GM12892 (cell line): ENCODE results near the gene CBLL1.
A peak's percentile ranks its signal among the peaks of the same experiment; 100 is the strongest.

ENCODE experiments used
- DNase-seq: peaks from one replicate; pipeline ENCODE4 v3.0.0; 2011; ENCODE audit not compliant: insufficient read length
- FAIRE-seq: peaks from 2 replicates; lab custom pipeline; 2011; peaks lifted over from hg19 to GRCh38; lab: Jason Lieb, UNC
- POLR2A ChIP-seq: IDR thresholded peaks from 2 replicates; pipeline ENCODE4 v1.6.1; 2011; ENCODE audit warnings: low read depth, low read length, control low read depth
- POLR2AphosphoS5 ChIP-seq: IDR thresholded peaks from 2 replicates; pipeline ENCODE4 v1.6.1; 2011; ENCODE audit warnings: low read depth, low read length, control low read depth
- TAF1 ChIP-seq: IDR thresholded peaks from 2 replicates; pipeline ENCODE4 v1.6.1; 2011; ENCODE audit warnings: low read depth, mild to moderate bottlenecking, control low read depth, low read length, borderline replicate concordance

CBLL1 gene

DNA sequence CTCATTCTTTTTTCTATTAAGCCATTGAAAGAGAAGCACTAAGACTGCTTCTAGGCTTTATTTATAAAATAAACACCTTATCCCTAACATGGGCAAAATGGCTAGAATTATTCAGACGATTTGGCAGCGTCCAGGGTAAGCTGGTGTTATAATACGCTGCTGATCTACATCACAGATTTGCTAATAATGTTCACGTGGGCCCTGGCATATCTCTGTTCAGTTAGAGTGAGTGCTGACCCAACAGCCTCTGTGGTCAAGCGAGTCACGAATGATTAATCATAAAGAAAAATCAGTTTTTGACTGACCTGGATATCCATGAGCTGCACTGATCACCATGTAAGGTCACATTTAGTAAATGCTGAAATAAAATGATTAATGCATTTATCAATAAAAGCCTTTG is 28.4 kb upstream of the CBLL1 start:
- FAIRE-seq (no peak), DNase-seq (no peak)
- TF ChIP-seq POLR2A: no peak
- no peak for TF ChIP-seq POLR2AphosphoS5
- no peak for TF ChIP-seq TAF1

DNA sequence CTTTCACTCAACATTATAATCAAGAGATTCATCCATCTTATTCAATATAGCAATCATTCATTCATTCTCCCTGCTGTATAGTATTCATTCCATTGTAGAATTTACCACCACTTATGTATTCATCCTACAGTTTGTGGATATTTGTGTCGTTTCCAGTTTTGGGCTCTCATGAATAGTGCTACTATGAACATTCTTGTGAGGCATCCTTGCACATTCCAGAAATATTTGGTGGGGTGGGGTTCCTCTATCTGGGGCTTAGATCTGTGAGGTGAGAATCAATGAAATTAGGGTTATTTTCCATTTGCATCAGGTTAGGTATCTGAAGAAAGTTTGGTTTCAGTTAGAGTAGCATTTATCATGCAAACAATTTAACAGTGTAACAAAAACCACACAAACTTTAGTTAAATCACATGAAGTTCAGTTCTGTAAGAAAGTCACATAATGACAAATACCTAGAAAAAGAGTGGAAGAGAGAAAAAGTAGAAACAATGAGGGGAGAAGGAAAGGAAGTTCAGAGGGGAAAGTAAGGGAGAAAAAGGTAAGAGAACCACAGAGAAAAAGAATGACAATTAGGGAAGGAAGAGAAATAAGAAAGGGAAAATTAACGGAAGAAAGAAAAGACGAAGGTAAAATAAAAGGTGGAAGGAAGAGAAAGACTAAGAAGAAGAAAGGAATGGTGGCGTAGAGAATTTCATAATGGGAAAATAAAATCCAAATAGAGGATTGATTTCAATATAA is 25.3 kb upstream of the CBLL1 start:
- DNase-seq: no peak
- FAIRE-seq: no peak
- TF ChIP-seq POLR2AphosphoS5: no peak

DNA sequence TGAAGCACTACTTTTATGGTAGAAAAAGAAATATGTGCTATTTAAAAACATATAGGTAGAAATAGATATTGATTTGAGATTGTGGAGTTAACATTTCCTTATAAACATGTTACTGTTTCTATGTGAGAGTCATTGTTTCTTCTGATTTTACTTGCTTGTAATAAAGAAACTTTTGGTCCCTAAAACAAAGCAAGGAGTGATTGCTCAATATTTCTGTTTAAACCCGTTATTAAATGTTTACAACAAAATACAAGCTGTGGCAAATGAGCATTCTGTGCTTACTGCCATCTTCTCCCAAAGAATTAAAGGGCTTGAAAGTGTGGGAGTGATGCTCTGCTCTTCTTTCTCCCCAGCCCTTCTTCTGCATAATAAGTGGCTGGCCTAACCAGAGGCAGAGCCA is 22.7 kb upstream of the CBLL1 start:
- peak; percentile 38 for FAIRE-seq

DNA sequence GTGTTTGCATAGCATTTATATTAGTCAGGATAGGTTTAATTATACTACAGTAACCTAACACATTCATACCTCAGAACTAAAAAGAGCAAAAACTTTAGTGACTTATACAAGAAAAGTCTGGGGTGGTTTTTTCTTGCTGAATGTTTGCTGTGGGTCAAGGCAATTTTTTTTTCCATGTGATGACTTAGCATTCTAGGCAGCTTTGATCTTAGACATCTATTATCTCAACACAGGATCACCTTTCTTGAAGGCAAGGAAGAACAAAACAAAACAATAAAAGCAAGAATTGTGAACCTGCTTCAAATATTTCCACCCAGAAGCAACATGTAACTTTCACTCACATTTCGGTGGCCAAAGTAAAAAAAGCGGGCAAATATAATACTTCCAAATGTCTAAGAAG is 20.7 kb upstream of the CBLL1 start:
- no peak for TF ChIP-seq TAF1
- no peak for TF ChIP-seq POLR2AphosphoS5
- no peak for TF ChIP-seq POLR2A
- DNase-seq (no peak), FAIRE-seq (no peak)

More for the DNA sequence above, 22.7 kb upstream of the CBLL1 start:
- DNase-seq: no peak
- TF ChIP-seq POLR2A: no peak
- no peak for TF ChIP-seq TAF1
- TF ChIP-seq POLR2AphosphoS5: no peak

DNA sequence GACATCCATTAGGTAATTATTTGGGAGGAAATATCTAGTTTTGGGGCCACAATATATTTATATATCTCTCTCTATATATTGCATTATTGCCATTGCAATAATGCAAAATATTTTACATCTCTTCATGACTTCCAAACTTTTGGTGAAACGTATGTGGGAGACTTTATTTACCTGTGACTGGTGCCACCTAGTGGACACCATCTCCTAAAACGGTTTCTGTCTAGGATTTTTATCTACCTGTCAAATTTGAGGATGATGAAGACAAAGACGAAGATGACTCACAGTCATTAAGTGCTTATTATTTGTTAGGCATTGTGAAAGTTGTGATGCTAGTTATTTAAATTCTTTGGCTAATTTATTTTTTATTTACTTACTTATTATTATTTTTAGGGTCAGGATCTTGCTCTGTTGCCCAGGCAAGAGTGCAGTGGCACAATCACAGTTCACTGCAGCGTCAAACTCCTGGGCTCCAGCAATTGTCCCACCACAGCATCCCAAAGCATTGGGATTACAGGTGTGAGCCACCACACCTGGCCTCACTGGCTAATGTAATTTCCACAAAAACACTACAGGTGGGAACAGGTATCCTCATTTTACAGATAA is 18.7 kb upstream of the CBLL1 start:
- DNase-seq (peak; percentile 24), FAIRE-seq (peak; percentile 90)
- TF ChIP-seq POLR2AphosphoS5: no peak
- no peak for TF ChIP-seq TAF1
- no peak for TF ChIP-seq POLR2A

DNA sequence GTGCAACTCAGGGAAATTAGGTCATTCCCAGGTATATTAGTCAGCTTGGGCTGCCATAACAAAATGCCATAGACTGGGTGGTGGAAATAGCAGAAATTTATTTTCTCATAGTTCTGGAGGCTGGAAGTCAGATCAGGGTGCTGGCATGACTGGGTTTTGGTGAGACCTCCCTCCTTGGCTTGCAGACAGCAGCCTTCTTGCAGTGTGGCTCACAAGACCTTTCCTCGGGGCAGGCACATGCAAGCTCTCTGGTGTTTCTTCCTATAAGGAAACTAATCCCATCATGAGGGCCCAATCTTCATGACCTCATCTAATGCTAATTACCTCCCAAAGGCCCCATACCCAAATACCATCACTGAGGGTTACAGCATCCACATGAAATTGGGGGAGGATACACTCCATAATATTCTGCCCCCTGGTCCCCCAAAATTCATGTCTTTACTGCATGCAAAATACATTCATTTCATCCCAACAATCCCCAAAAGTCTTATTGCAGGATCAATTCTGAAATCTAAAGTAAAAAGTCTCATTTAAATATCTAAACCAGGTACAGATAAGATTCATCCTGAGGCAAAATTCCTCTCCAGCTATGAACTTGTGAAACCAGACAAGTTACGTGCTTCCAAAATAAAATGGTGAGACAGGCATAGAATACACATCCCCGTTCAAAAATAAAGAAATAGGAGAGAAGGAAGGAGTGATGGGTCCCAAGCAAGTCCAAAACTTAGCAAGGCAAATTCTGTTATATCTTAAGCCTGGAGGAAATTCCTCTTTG is 17.4 kb upstream of the CBLL1 start:
- no peak for DNase-seq

DNA sequence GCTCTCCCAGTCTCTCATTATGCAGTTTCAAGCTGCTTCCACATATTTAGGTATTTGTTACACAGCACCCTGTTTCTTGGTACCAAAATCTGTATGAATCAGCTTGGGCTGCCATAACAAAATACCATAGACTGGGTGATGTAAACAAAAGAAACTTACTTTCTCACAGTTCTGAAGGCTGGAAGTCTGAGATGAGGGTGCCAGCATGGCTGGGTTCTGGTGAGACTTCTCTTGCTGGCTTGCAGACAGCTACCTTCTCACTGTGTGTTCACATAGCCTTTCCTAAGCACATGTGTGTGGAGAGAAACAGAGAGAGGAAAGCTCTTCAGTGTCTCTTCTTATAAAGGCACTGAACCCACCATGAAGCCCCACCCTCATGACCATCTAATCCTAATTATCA is 15.7 kb upstream of the CBLL1 start:
- no peak for DNase-seq
- TF ChIP-seq POLR2A (no peak), TAF1 (no peak), POLR2AphosphoS5 (no peak)
- FAIRE-seq: no peak

More for the DNA sequence above, 17.4 kb upstream of the CBLL1 start:
- no peak for TF ChIP-seq TAF1
- TF ChIP-seq POLR2AphosphoS5: no peak
- no peak for TF ChIP-seq POLR2A
- no peak for FAIRE-seq

DNA sequence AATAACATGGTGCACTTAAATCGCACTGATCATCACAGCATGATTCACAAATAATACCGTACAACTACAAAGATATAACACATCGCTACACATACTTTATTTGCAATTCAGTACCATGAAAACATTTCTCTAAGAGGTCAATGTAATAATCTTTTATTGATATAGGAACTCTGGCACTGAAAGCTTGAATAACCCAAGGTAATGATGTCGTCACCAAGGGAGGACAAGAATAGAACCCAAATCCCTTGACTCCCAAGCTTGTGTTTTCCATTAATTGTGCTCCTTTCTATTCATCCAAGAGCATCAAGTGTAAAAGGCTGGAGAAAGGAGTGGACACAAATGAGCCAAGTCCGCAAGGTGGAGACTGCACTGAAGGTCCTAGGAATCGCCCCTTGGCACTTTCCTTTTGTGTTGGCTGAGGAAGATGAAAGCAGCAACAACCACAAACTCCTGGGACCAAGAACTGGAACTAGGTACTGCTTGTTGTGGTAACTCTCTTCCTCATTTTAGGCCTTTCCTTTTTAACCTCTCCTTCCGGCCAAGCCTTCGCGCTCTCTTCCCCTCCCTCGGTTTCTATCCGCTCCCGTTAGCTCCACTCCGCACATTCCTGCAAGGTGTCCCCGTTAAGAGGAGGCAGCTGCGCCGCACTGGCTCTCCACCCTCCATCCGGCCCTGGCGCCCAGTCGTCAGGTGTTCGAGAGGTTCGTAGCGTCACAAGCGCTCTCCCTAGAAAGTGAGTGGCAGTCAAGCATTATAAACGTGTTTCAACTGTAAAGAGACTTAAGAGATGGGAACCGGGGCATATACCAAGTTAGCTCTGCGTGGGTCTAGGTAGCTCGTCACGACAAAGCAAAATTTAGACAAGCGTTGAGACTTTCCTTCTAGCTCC is 1.0 kb upstream of the CBLL1 start:
- DNase-seq: peak; percentile 14
- TF ChIP-seq POLR2A: no peak
- 0 out of 2 replicates have a peak, but pooled peaks have one; percentile 11 for TF ChIP-seq TAF1
- TF ChIP-seq POLR2AphosphoS5: peak; percentile 1; the same call in 1 of the 2 replicates
- FAIRE-seq: peak; percentile 74

DNA sequence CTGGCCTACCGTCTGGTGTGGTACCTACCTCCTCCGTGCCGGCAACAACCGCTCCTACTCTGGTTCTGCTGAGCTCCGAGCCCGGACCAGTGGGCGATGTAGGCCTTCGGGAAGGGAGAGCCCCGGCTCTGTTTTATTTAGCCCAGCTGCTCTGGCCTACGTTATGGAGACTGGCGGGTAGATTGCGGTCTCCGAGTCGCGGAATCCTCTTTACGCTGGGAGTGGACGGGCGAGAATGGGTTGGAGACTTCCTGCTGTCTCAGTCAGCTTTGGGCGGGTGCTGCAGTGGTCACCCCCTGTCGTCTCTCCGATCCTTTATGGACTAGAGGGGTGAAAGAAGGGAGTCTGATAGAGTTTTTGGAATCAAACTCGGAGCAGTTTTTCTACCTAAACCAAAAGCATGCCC is 406 bp downstream of the CBLL1 start:
- TF ChIP-seq TAF1 (0 out of 2 replicates have a peak, but pooled peaks have one; percentile 15), POLR2AphosphoS5 (no peak), POLR2A (no peak)
- DNase-seq: no peak
- FAIRE-seq: no peak

DNA sequence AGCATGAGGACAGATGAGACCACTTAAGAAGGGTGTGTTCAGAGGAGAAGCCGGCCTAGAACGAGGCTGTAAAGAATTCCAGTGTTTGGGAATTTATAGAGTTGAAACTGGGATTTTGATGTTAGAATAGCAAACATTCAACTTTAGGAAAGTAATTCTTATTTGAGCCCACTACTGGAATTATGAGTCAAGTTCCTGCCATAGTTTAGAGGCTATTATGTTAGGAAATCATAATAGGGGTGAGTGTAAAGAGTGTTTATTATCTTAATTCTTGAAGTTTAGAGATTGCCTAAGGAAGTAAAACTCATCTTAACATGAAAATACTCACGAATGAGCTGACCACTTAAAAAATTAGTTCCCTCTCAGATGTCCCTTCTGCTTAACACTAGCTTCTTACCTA is 2.1 kb downstream of the CBLL1 start:
- DNase-seq: no peak
- no peak for FAIRE-seq
- no peak for TF ChIP-seq POLR2A
- TF ChIP-seq TAF1: no peak
- TF ChIP-seq POLR2AphosphoS5: no peak

DNA sequence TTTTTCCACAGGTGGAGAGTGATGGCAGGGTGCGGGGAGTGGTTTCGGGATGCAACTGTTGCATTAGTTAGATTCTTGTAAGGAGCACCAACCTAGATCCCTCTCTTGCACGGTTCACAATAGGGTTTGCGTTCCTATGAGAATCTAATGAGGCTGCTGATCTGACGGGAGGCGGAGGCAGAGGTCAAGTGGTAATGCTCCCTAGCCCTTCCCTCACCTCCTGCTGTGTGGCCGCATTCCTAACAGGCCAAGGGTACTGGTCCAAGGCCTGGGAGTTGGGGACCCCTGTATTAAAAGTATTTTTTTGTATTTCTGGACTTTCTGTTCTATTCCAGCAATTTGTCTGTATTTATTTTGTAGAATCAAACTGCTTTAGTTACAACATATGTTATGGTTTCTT is 7.2 kb downstream of the CBLL1 start:
- no peak for FAIRE-seq
- no peak for DNase-seq
- TF ChIP-seq POLR2AphosphoS5: no peak
- no peak for TF ChIP-seq TAF1
